Heart left ventricle (tissue), 16 donors: ENCODE data around the gene WSB1. TPM values are rescaled to one million over a fixed set of nuclear protein-coding genes. Genes with fewer than 3 reads are reported as not detected.

Experiments
- ATAC-seq, 4 donors: fragments of 200-7000 bp; cut with Tn5 transposase; one replicate each; pipeline ENCODE4 v1.9.1; 2020 to 2022; ENCODE audit warnings: moderate library complexity in 4 of 4, mild to moderate bottlenecking in 3 of 4, moderate number of reproducible peaks in 1 of 4
- DNase-seq, 5 donors: peaks; one replicate each; pipeline ENCODE4 v3.0.0-alpha.2; 2020
- H3K27ac ChIP-seq, 12 donors: fragments of 200-600 bp; sonication (generic) in 4 of 12; one replicate each; pipeline versions ENCODE4 v1.5.0 to v1.8.0; 2016 to 2022; ENCODE audit warnings: mild to moderate bottlenecking in 2 of 12
- H3K27me3 ChIP-seq, 9 donors: fragments of 200-600 bp; sonication (generic) in 2 of 9; one replicate each; pipeline versions ENCODE4 v1.5.1 to v1.8.0; 2016 to 2022; ENCODE audit warnings: mild to moderate bottlenecking in 3 of 9
- H3K36me3 ChIP-seq, 9 donors: fragments of 200-600 bp; sonication (generic) in 2 of 9; one replicate each; pipeline versions ENCODE4 v1.5.0 to v1.8.0; 2018 to 2022; ENCODE audit warnings: mild to moderate bottlenecking in 2 of 9
- H3K4me1 ChIP-seq, 12 donors: fragments of 200-600 bp; sonication (generic) in 4 of 12; one replicate each; pipeline versions ENCODE4 v1.5.0 to v1.8.0; 2016 to 2022; ENCODE audit warnings: mild to moderate bottlenecking in 3 of 12
- H3K4me3 ChIP-seq, 12 donors: fragments of 200-600 bp; sonication (generic) in 4 of 12; one replicate each; pipeline versions ENCODE4 v1.5.0 to v1.8.0; 2017 to 2022; ENCODE audit warnings: mild to moderate bottlenecking in 9 of 12, moderate library complexity in 4 of 12
- H3K9me3 ChIP-seq, 12 donors: fragments of 200-600 bp; sonication (generic) in 4 of 12; one replicate each; pipeline versions ENCODE4 v1.5.0 to v1.8.0; 2016 to 2022; ENCODE audit warnings: mild to moderate bottlenecking in 1 of 12
- CTCF ChIP-seq, 12 donors: fragments of 200-600 bp; sonication (generic) in 4 of 12; IDR thresholded peaks; one replicate each; pipeline versions ENCODE4 v1.5.0 to v1.8.0; 2018 to 2022; ENCODE audit warnings: antibody characterized with exemption in 12 of 12, mild to moderate bottlenecking in 5 of 12
- POLR2A ChIP-seq, 2 donors: fragments of 450-650 bp; IDR thresholded peaks; one replicate each; pipeline ENCODE4 v1.6.1; 2017; ENCODE audit warnings: antibody characterized with exemption in 2 of 2, mild to moderate bottlenecking in 2 of 2, moderate library complexity in 2 of 2
- WGBS, 4 donors: extraction: QIAGEN DNeasy Blood & Tissue Kit in 2 of 4; methylation state at CpG; one replicate each; pipeline versions ENCODE4 v1.1.5 to v1.1.7; 2013 to 2018; 5-methylcytosine and 5-hydroxymethylcytosine counted together
- intact Hi-C, 10 donors: fragments of 100-400 bp; cut with DNase I; formaldehyde crosslinking; loops; one replicate each; pipeline versions ENCODE4 v1.11.1 to v1.14.2; 2022
- polyA plus RNA-seq, 2 donors: library from polyadenylated mRNA; stranded (reverse); fragments of 200-250 nt; gene quantifications; one replicate each; pipeline ENCODE4 v1.2.3, GENCODE V29; 2013
- total RNA-seq, 9 donors: library from RNA; depleted of rRNA in 2 of 9; stranded (reverse); fragments of >200 nt in 2 of 9; fragmentation: NEBNext Ultra II Directional in 3 of 9; extraction: Animal tissue kit (Norgen Biotek cat#: 25700) in 3 of 9; gene quantifications; one replicate each; pipeline versions ENCODE4 v1.1.0 to v1.2.4, GENCODE V29; 2016 to 2023
- donor health status: ischemic (EF 13 %, LVEDD 7.1; RV severe dilation, severe dysfunction).
- donor health status: healthy with polysubstance abuse.
- donor health status: DM: no; HTN: yes; CAD: no.
- donor health status: DM: no; HTN: no; CAD: no.
- donor health status: ischemic (EF 25% LVEDD 6.9; RV normal size, moderate dysfunction).
- donor health status: ischemic (EF 25% LVEDD 5.7; RV mildly dilated, moderate dysfunction).
- donor health status: healthy.
- donor health status: DM: yes; HTN: yes; CAD: no.
- donor health status: ischemic (EF 35%, LVEDD 5.7; RV mildly dilated, moderate dysfunction).
- donor health status: nonischemic (EF 11% LVEDD 7.7; RV severe dilation, severe dysfunction).
- donor health status: DM: yes; HTN: yes; CAD: no.
- donor health status: PGD.
- donor health status: ischemic (EF 29% LVEDD 5.4; RV normal size, mild dysfunction).
- donor health status: nonischemic (EF 23%, LVEDD 6.1; RV moderate dilation, normal function).

WSB1 gene
- total and polyA plus RNA-seq, 11 donors, result 22.3 to 119 (median 56.2) TPM

DNA sequence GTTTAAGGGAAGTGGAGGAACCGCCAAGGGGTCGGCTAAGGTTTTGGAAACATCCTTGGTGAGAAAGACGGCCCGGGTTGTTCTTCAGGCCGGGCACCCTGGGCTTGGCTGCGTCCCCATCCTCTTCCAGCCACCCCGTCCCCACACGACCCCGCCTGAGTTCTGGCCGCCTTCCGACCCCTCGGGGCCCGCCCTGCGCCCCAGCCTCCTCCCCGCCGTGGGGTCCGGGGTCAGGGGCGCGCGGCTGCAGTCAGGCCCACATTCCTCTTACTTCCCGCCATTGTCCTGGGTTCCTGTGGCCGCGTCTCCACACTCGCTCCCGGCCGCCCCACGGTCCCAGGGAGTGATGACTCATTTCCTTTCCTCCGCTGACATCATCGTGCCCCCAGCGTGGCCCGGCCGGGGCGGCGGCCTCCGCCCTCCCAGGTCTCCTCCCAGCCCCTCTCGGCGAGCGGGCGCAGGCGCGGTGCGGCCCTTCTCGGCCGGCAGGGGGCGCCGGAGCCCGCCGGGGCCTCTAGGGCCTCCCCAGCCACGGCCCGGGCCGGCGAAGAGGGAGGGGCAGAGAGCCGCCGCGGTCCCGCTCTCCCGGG, 59.6 kb downstream of the WSB1 start:
- Histone ChIP-seq H3K27ac (peak overlapping the region; percentile 80 to 99 (median 96)), H3K4me3 (peak overlapping the region; percentile 46 to 90 (median 66)), H3K36me3 (no peaks in the 10 kb centered on the region), H3K9me3 (peaks cover 0 to 6% (median 0%) of the 10 kb centered on the region in 12 donors), H3K27me3 (no peaks in the 10 kb centered on the region), H3K4me1 (peaks cover 0 to 32% (median 21%) of the 10 kb centered on the region in 12 donors)
- peak; percentile 95 to 97 (median 95) for DNase-seq
- WGBS, 4 donors, result 0 to 3% (median 1%) methylated on average over 15 to 57 of the region's 57 CpGs
- TF ChIP-seq POLR2A (IDR thresholded peaks at IDR 0.05) (peak in 1 of 2 donors; percentile 81), CTCF (IDR thresholded peaks at IDR 0.05) (peak; percentile 64 to 99 (median 98))
- ATAC-seq, result peak; percentile 92 to 97 (median 94)
- intact Hi-C loops, result loop anchor here in 9 of 10 donors (1.0 to 10.0 kb wide), 15 partner anchors 21 to 531 kb away; partner anchors contain the start of gene KSR1 (in 3 of the 9)

GRCh38 chr17:27354051-27354490, 60.2 kb downstream of the WSB1 start:
- TF ChIP-seq POLR2A (IDR thresholded peaks at IDR 0.05) (no peak), CTCF (IDR thresholded peaks at IDR 0.05) (peak in 5 of 12 donors; percentile 1 to 38 (median 18))
- no peaks in the 10 kb centered on the region for H3K36me3 ChIP-seq
- intact Hi-C loops, result loop anchor here in 7 of 10 donors (1.0 to 10.0 kb wide), 12 partner anchors 27 to 531 kb away; partner anchors contain the start of gene KSR1 (in 3 of the 7)
- no peaks in the 10 kb centered on the region for H3K27me3 ChIP-seq
- ATAC-seq, result no peak
- H3K4me3 ChIP-seq, result peak overlapping the region; percentile 46 to 90 (median 66)
- peaks cover 0 to 6% (median 0%) of the 10 kb centered on the region in 12 donors for H3K9me3 ChIP-seq
- peaks cover 0 to 28% (median 18%) of the 10 kb centered on the region in 12 donors for H3K4me1 ChIP-seq
- peak overlapping the region; percentile 79 to 98 (median 92) for H3K27ac ChIP-seq
- WGBS, 4 donors, result 6 to 18% (median 16%) methylated on average over 8 to 19 of the region's 19 CpGs
- DNase-seq, result peak in 1 of 5 donors; percentile 33

DNA sequence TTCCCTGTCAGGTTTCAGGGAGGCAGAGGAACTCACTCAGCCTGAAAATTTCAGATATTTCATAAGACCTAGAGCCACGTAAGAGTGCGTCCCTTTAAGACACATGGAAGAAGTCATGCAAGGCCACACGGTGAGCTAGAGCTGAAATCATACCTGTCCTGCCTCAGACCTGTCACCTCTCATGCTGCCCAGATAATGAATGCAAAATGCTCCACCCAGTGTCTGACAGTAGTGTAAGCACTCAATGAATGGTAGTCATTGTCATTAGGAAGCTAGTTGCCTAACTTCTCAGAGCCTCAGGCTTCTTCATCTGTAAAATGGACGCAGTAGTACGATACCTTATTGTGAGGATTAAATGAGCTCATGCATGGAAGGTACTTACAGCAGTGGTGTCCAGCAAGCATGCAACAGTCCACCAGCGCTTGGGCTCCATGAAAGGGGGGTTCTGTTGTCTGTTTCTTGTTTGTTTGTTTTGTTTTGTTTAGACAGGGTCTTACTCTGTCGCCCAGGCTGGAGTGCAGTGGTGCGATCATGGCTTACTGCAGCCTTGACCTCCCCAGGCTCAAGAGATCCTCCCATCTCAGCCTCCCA, 60.7 kb downstream of the WSB1 start:
- TF ChIP-seq CTCF (IDR thresholded peaks at IDR 0.05) (no peak), POLR2A (IDR thresholded peaks at IDR 0.05) (no peak)
- Histone ChIP-seq H3K27me3 (no peaks in the 10 kb centered on the region), H3K4me3 (peak overlapping the region in 7 of 12 donors; percentile 60 to 90 (median 69)), H3K27ac (peak overlapping the region in 8 of 12 donors; percentile 79 to 98 (median 94)), H3K4me1 (peaks cover 0 to 28% (median 17%) of the 10 kb centered on the region in 12 donors), H3K36me3 (no peaks in the 10 kb centered on the region), H3K9me3 (peaks cover 0 to 6% (median 0%) of the 10 kb centered on the region in 12 donors)
- intact Hi-C loops, result loop anchor here in 8 of 10 donors (1.0 to 10.0 kb wide), 14 partner anchors 26 to 530 kb away; partner anchors contain the start of gene KSR1 (in 3 of the 8)
- ATAC-seq (no peak), DNase-seq (no peak)
- WGBS, 4 donors, result 70 to 81% (median 79%) methylated on average over 8 of the region's 8 CpGs

- Histone ChIP-seq H3K4me3 (no peak overlapping the region), H3K27me3 (no peaks in the 10 kb centered on the region), H3K9me3 (peaks cover 0 to 3% (median 0%) of the 10 kb centered on the region in 12 donors), H3K36me3 (no peaks in the 10 kb centered on the region), H3K4me1 (peaks cover 0 to 28% (median 17%) of the 10 kb centered on the region in 12 donors), H3K27ac (no peak overlapping the region)
- no peak for DNase-seq
- intact Hi-C loops, result loop anchor here in 7 of 10 donors (2.0 to 10.0 kb wide), 9 partner anchors 25 to 529 kb away; partner anchors contain the start of gene KSR1 (in 2 of the 7)
- TF ChIP-seq POLR2A (IDR thresholded peaks at IDR 0.05) (no peak), CTCF (IDR thresholded peaks at IDR 0.05) (no peak)
- no peak for ATAC-seq
- 83 to 90% (median 84%) methylated on average over 4 of the region's 4 CpGs for WGBS, 4 donors
Observed at GRCh38 chr17:27355419-27355818, 61.5 kb downstream of the WSB1 start.
